ENCODE data around the gene CHCHD2.

GRCh38 chr7:56079450-56080185 is 26.7 kb downstream of the CHCHD2 start:
- peak; percentile 49 to 96 (median 82) for TF ChIP-seq CTCF (IDR thresholded peaks at IDR 0.05)
- TF ChIP-seq POLR2A (IDR thresholded peaks at IDR 0.05): peak in 1 of 2 donors; percentile 1
